Measurements from ENCODE around the gene OVCH1. TPM values are rescaled to one million over a fixed set of nuclear protein-coding genes. Genes with fewer than 3 reads are reported as not detected.
A peak's percentile ranks its signal among the peaks of the same experiment; 100 is the strongest.

OVCH1 gene
- total and polyA plus RNA-seq, 10 of the 15 experiments (the other 5 are each of a cell fraction or from before 2014, with no cell fraction given), result 0.15 TPM; not detected in 9

GRCh38 chr12:29546000-29546399 lies 48.5 kb upstream of the OVCH1 start:
- Histone ChIP-seq H3K27me3 (replicated peaks in 1 of 2; ENCODE audit: control insufficient read depth in 2 of 2, insufficient read depth in 2 of 2, low read length in 1 of 2) (no peaks in the 10 kb centered on the region), H3K9me3 (replicated peaks; ENCODE audit: control insufficient read depth, insufficient read depth, low read length) (no peaks in the 10 kb centered on the region), H3K36me3 (ENCODE audit: control insufficient read depth in 2 of 2, insufficient read depth in 2 of 2, low read length in 1 of 2) (no peaks in the 10 kb centered on the region), H3K4me3 (no peak overlapping the region), H3K4me2 (ENCODE audit: control insufficient read depth, insufficient read depth) (no peak overlapping the region), H3K27ac (ENCODE audit: control insufficient read depth, insufficient read depth) (no peak overlapping the region), H2AFZ (ENCODE audit: control insufficient read depth, low read depth, low read length) (no peak overlapping the region), H3K79me2 (ENCODE audit: control insufficient read depth, insufficient read depth, low read length) (no peaks in the 10 kb centered on the region), H4K20me1 (ENCODE audit: control insufficient read depth, insufficient read depth) (no peaks in the 10 kb centered on the region), H3K4me1 (ENCODE audit: control insufficient read depth, insufficient read depth, low read length) (peaks cover 5% of the 10 kb centered on the region), H3K9ac (ENCODE audit: control insufficient read depth, insufficient read depth, low read length) (no peak overlapping the region)
- POLR2A ChIA-PET, result interaction anchor here (0.6 to 1.4 kb wide), 3 partner anchors 12 to 37 kb away, joined by 3 to 4 read pairs (median 4); no protein-coding TSS in a partner anchor
- no peak for TF ChIP-seq SUZ12 (IDR thresholded peaks at IDR 0.05; ENCODE audit: unreplicated experiment)
- no peak for TF ChIP-seq YBX1 (IDR thresholded peaks at IDR 0.05)
- peak in 1 of 2 experiments; percentile 44; a peak in 2 of 4 replicates for TF ChIP-seq BHLHE40 (IDR thresholded peaks at IDR 0.05; ENCODE audit: borderline replicate concordance in 1 of 2, low read depth in 2 of 2, low read length in 1 of 2)
- no peak for TF ChIP-seq PAX5 (IDR thresholded peaks at IDR 0.05; ENCODE audit: borderline replicate concordance, low read depth, low read length)
- no peak for TF ChIP-seq BRCA1 (IDR thresholded peaks at IDR 0.05; ENCODE audit: low read depth, low read length)
- no peak for TF ChIP-seq STAT3 (IDR thresholded peaks at IDR 0.05; ENCODE audit: low read depth, low read length)
- TF ChIP-seq MTA3 (IDR thresholded peaks at IDR 0.05; ENCODE audit: borderline replicate concordance, low read length), result no peak
- 41% methylated on average over 2 of the region's 2 CpGs for WGBS (ENCODE audit: insufficient coverage, insufficient replicate concordance, low lambda C conversion rate, missing lambda C conversion rate)
- SMC1A ChIA-PET (ENCODE audit: uncharacterized antibody, unreplicated experiment), result interaction anchor here (0.6 to 5.4 kb wide), 9 partner anchors 11 to 126 kb away, joined by 3 to 37 read pairs (median 3); no protein-coding TSS in a partner anchor
- peak; percentile 18 for ATAC-seq
- BruUV-seq (replicated peaks), result no TSS peak
- intact Hi-C loops (cut with micrococcal nuclease; ENCODE audit: unreplicated experiment), result no loop called here
- RAD21 ChIA-PET (ENCODE audit: unreplicated experiment), result interaction anchor here (1.4 to 3.7 kb wide), 3 partner anchors 12 to 232 kb away, joined by 3 to 14 read pairs (median 13); no protein-coding TSS in a partner anchor
- in situ Hi-C loops (cut with MboI), result no loop called here
- CTCF ChIA-PET, result interaction anchor here (1.0 to 2.9 kb wide), 7 partner anchors 21 to 356 kb away, joined by 3 to 19 read pairs (median 4); no protein-coding TSS in a partner anchor
- no peak for DNase-seq (ENCODE audit: low read depth, low spot score)
- FAIRE-seq, result no peak

GRCh38 chr12:29545102-29545467 lies 47.6 kb upstream of the OVCH1 start:
- DNase-seq (ENCODE audit: low read depth, low spot score) (no peak), FAIRE-seq (peak; percentile 72), ATAC-seq (peak; percentile 84)
- 73% methylated on average over 4 of the region's 4 CpGs for WGBS (ENCODE audit: insufficient coverage, insufficient replicate concordance, low lambda C conversion rate, missing lambda C conversion rate)
- ChIA-PET POLR2A (interaction anchor here (0.6 to 1.6 kb wide), 4 partner anchors 10 to 38 kb away, joined by 3 to 5 read pairs (median 4); no protein-coding TSS in a partner anchor), RAD21 (ENCODE audit: unreplicated experiment) (interaction anchor here (0.7 to 3.7 kb wide), 11 partner anchors 11 to 589 kb away, joined by 3 to 14 read pairs (median 3); no protein-coding TSS in a partner anchor), SMC1A (ENCODE audit: uncharacterized antibody, unreplicated experiment) (interaction anchor here (0.6 to 5.4 kb wide), 14 partner anchors 9 to 355 kb away, joined by 3 to 37 read pairs (median 3); no protein-coding TSS in a partner anchor), CTCF (interaction anchor here (1.0 to 2.9 kb wide), 11 partner anchors 8 to 357 kb away, joined by 3 to 19 read pairs (median 4); no protein-coding TSS in a partner anchor)
- H3K36me3 ChIP-seq (ENCODE audit: control insufficient read depth in 2 of 2, insufficient read depth in 2 of 2, low read length in 1 of 2), result no peaks in the 10 kb centered on the region
- no peak overlapping the region; the same call in 1 of the 2 replicates for H3K4me2 ChIP-seq (ENCODE audit: control insufficient read depth, insufficient read depth)
- H4K20me1 ChIP-seq (ENCODE audit: control insufficient read depth, insufficient read depth), result no peaks in the 10 kb centered on the region
- no peak overlapping the region for H3K27ac ChIP-seq (ENCODE audit: control insufficient read depth, insufficient read depth)
- no peaks in the 10 kb centered on the region for H3K27me3 ChIP-seq (replicated peaks in 1 of 2; ENCODE audit: control insufficient read depth in 2 of 2, insufficient read depth in 2 of 2, low read length in 1 of 2)
- H3K9ac ChIP-seq (ENCODE audit: control insufficient read depth, insufficient read depth, low read length), result no peak overlapping the region
- H3K79me2 ChIP-seq (ENCODE audit: control insufficient read depth, insufficient read depth, low read length), result no peaks in the 10 kb centered on the region
- no peaks in the 10 kb centered on the region for H3K9me3 ChIP-seq (replicated peaks; ENCODE audit: control insufficient read depth, insufficient read depth, low read length)
- peaks cover 5% of the 10 kb centered on the region for H3K4me1 ChIP-seq (ENCODE audit: control insufficient read depth, insufficient read depth, low read length)
- no TSS peak for BruUV-seq (replicated peaks)
- intact Hi-C loops (cut with micrococcal nuclease; ENCODE audit: unreplicated experiment) (no loop called here), in situ Hi-C loops (cut with MboI) (no loop called here)
- H3K4me3 ChIP-seq, result no peak overlapping the region
- H2AFZ ChIP-seq (ENCODE audit: control insufficient read depth, low read depth, low read length), result no peak overlapping the region
- TF ChIP-seq WRNIP1 (IDR thresholded peaks at IDR 0.05; ENCODE audit: borderline replicate concordance, low read depth, low read length), result no peak
- TF ChIP-seq POU2F2 (IDR thresholded peaks at IDR 0.05; ENCODE audit: borderline replicate concordance, low read depth, low read length), result no peak
- no peak for TF ChIP-seq NBN (IDR thresholded peaks at IDR 0.05)
- TF ChIP-seq PAX8 (IDR thresholded peaks at IDR 0.05), result no peak
- TF ChIP-seq ZNF207 (IDR thresholded peaks at IDR 0.05; ENCODE audit: borderline replicate concordance), result no peak
- TF ChIP-seq E2F8 (IDR thresholded peaks at IDR 0.05; ENCODE audit: low read depth, partially characterized antibody), result no peak
- TF ChIP-seq IKZF2 (IDR thresholded peaks at IDR 0.05), result peak in 1 of 2 experiments; percentile 47; a peak in 2 of 4 replicates

All from GM12878 (cell line).